HL-60/S4 treated with phorbol 12-myristate 13-acetate at 8.2 ng/mL for 4 days and 3 days (cell line): ENCODE results near the gene PRODH2.
"Not testable (repeated sequence)": the region's sequence is repeated elsewhere in the genome, so short reads cannot be mapped to it uniquely, and the experiment has no call there.

Source experiments
- in situ Hi-C: fragments of 300-500 bp; cut with MboI; formaldehyde crosslinking; loops from 2 replicates; pipeline ENCODE4 v1.15.0; 2022; ENCODE audit warnings: low sequenced_read_pairs

The PRODH2 gene

DNA sequence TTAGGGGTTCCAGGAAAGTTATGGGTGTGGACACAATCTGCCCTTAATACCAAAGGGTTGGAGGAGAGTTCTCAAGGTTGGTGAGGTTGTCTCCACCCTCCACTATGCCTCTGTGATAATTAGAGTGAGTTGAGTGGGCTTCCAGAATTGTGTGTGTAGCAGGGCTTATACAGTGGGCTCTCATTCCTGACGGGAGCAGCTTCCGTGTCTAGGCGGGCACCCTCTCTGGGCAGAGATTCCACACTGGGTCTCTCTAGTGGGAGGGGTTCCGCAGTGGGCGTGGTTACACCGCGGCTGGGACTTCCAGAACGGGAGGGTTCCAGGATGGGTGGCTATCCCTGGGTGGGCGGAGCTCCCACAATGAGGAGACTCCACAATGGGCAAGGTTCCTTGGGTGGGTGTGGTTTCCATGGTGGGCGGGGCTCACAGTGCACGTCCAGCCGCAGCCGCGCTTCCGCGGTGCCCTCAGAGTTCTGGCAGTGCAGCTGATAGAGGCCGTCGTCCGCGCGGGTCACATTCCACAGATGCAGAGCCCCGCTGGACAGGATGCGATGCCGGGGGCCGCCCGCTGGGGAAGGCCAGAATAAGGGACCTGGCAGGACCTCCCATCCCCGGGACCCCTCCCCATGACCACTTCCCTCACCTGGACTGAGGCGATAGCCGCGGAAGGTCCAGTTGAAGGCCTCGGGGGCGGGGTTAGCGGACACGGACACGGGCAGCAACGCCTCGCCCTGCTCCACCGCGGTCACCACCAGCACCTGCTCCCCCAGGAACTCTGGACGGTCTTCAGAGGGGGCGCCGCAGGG is 31.2 kb upstream of the PRODH2 start:
- in situ Hi-C loops = no loop called here

DNA sequence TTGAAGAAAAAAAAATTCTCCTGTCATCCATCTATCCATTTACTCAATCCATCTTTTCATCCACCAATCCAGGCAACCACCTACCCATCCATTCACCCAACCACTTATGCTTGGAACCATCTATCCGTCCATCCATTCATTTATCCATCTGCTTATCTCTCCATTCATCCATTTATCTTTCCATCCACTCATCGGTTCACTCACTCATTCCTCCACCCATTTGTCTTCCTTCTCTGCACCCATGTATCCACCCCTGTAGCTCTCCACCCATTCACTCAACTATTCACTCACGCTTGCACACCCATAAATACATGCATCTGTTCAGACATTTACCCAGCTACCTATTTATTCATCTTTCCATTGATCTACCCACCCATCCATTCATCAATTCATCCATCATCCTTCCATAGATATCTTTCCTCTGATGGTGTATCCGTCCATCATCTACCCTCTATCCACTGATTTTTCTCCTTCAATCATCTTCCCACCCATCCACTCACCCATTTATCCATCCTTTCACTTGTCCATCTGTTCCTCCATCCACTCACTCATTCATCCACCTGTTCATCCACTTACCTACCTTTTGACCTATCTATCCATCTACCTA is 30.1 kb upstream of the PRODH2 start:
- in situ Hi-C loops = no loop called here

DNA sequence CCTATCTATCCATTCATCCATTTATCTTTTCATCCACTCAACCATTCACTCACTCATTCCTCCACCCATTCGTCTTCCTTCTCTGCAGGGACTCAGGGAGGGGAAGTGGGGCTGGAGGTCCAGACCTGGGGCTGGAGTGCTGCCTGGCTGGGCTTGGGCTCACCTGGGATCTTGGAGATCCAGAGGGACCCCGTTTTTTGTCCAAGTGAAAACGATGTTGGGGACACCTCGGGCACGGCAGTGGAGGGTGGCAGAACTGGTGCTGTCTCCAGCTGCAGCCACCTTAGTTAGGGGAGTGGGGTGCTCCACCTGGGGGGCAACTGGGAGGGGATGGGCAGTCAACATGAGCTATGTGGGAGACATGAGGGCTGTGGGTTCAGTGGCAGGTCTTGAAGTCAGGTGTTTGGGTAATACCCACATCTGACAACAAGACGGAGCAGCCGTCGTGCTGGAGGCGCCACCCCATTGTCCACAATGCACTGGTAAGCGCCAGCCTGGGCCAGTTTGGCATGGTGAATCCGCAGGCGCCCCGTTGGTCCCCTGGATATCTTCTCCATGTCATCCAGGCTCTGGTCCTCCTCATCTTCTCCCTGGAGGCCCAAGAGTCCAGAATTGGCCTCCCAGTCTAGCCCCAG is 29.4 kb upstream of the PRODH2 start:
- in situ Hi-C loops = no loop called here

- in situ Hi-C loops = not testable (repeated sequence)
Measured at GRCh38 chr19:35836096-35836495, 23.5 kb upstream of the PRODH2 start.

DNA sequence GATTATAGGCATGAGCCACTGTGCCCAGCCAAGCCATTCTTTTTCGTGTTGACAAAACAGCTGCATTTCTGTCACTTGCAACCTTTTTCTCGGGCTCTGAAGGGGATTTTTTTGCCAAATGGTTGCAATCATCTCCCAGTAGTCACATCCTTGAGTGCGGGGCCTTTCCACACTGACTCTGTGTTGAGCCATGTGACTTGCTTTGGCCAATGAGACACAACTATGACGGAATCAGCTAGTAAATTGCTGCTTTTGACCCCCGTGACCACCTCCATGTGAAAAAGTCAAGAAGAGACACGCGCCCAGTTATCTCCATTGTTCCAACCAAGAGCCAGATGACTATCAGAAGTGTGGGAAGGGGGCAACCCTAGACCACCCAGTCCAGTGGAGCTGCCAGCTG is 21.3 kb upstream of the PRODH2 start:
- in situ Hi-C loops = no loop called here

GRCh38 chr19:35832054-35832453 is 19.4 kb upstream of the PRODH2 start:
- in situ Hi-C loops = no loop called here

DNA sequence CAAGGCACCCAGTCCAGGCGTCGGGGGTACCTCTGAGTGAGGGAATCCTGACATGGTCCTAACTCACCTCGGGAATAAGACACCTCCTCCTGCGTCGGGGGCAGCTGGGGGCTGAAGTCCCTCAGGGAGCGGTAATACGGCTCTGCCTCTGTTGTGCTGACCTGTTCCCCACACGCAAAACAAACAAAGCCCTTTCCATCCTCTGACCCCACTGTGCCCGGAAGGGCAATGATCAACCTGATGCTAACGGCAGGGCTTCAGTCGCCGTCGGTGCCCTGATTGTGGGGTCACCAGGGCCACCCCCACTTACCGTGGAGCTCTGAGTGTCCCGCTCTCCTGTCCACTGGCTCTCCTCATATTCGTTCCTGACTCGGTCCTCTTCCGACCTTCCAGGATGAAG is 18.3 kb upstream of the PRODH2 start:
- in situ Hi-C loops = no loop called here

DNA sequence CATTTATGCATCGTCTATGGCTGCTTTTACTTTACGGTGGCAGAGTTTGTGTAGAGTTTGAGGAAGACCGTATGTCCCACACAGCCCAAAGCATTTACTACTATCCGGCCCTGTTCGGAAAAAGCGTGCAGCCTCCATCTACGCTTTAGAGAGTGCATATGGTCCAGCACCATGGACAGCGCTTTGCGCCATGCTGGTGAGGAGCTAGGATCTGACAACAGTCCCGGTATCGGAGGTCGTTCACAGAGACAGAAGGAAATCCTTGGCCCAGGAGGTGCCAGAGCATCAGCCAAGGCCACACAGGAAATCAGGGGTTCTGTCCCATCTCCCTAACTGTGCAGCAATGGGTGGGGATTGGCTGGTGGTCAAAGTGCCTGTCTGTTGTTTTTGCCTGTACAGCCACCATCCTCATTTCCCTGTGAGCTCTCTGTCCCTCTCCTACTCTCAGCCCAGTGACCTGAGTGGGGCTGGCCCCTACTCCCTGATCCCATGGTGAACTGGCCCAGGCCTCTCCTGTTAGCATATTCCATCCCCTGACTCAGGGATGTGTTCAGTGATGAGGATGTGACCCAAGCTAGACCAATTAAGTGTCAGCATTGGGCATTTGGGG is 16.2 kb upstream of the PRODH2 start:
- in situ Hi-C loops = no loop called here

GRCh38 chr19:35824150-35824549 is 11.5 kb upstream of the PRODH2 start:
- in situ Hi-C loops = no loop called here

- in situ Hi-C loops = no loop called here
Measured at GRCh38 chr19:35822579-35822978, 9.9 kb upstream of the PRODH2 start.

GRCh38 chr19:35818445-35818844 is 5.8 kb upstream of the PRODH2 start:
- in situ Hi-C loops = no loop called here

DNA sequence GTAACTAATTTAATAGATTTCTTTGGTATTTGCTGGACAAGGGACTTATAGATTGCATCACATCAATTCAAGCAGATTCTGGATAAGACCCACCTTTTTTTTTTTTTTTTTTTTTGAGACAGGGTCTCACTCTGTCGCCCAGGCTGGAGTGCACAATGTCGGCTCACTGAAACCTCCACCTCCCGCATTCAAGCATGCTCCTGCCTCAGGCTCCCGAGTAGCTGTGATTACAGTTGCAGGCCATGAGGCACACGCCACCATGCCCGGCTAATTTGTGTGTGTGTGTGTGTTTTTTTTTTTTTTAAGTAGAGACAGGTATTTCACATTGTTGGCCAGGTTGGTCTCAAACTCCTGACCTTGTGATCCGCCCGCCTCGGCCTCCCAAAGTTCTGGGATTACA is 4.2 kb upstream of the PRODH2 start:
- in situ Hi-C loops = no loop called here

GRCh38 chr19:35816262-35816661 is 3.6 kb upstream of the PRODH2 start:
- in situ Hi-C loops = no loop called here

DNA sequence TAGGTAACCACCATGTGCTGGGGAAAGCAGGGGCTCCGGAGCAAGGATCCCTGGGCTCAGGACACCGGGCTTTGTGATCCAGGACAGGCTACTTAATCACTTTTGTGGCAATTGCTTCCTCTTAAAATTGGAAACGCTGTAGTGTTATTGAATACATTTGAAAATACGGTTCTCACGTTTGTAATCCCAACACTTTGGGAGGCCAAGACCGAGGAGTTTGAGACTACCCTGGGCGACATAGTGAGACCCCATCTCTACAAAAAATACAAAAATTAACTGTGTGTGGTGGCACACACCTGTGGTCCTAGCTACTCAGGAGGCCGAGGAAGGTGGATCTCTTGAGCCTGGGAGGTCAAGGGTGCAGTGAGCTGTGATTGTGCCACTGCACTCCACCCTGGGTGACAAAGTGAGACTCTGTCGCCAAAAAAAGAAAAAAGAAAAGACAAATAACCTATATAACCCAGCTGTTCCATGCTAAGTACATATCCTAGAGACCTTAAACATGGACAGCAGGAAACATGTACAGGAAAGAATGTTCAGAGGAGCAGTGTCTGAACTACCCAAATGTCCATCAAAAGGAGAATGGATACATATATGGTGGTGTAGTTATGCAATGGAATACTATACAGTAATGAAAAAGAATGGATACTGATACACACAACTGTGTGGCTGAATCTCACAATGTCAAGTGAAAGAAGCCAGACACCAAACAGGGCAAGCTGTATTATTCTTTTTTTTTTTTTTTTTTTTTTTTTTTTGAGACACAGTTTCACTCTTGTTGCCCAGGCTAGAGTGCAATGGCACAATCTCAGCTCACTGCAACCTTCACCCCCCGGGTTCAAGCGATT is 622 bp upstream of the PRODH2 start:
- in situ Hi-C loops = no loop called here

GRCh38 chr19:35811317-35812219 is 1.1 kb downstream of the PRODH2 start:
- in situ Hi-C loops = no loop called here

DNA sequence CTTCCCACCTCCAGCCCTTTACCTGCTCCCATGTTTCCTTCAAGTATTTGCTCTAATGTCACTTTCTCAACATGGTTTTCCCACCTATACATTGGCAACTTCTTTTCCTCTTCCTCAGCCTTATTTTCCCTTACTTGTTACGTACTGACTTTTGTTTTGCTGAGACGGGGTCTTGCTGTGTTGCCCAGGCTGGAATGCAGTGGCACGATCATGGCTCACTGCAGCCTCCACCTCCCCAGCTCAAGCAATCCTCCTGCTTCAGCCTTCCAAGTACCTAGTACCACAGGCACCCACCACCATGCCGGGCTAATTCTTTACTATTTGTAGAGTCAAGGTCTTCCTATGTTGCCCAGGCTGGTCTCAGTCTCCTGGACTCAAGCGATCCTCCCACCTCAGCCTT is 5.0 kb downstream of the PRODH2 start:
- in situ Hi-C loops = no loop called here

GRCh38 chr19:35806597-35806996 is 6.0 kb downstream of the PRODH2 start:
- in situ Hi-C loops = no loop called here

GRCh38 chr19:35805526-35806102 is 7.0 kb downstream of the PRODH2 start:
- in situ Hi-C loops = no loop called here

DNA sequence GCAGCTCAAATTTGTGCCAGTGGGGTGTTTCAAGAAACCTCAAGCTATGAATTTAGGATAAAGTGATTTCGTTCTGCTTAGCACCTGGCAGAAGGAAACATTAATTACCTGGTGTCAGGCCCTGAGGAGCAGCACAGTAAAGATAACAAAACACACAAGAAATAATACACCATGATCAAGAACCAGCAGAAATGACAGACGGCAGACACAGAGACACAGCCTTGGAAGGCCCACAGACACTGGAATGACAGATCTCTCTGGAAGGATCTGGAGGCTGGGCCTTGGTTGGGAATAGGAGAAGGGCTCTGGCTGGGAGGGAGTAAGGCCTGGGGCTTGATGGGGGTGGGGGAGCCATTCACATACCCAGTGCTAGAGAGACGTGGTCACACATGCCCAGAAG is 10.8 kb downstream of the PRODH2 start:
- in situ Hi-C loops = no loop called here

DNA sequence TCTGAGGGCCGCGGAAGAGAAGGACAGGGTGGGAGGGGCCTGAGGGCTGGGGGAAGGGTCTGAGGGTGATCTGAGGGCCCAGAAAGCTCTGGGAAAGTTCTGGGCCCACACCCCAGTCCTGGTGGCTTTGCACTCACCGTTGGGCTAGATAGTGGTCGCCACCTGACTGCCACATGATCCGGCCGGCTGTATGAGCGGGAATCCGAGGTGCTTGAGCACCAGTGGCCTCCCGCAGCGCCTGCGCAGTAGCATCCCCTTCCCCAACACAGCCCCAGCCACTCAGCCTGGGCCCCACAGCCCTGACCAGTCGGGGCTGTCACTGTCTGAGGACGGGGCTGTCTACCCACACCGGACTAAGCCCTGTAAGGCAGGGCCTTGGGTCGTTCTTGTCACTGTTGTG is 15.0 kb downstream of the PRODH2 start:
- in situ Hi-C loops = no loop called here
